C4-2B (cell line): ENCODE results near the gene TICRR.

Source experiments
- H3K27ac ChIP-seq: fragments of 450-650 bp; 2 replicates; pipeline ENCODE4 v1.5.1; 2017
- ZFX ChIP-seq: fragments of 450-650 bp; IDR thresholded peaks from 2 replicates; pipeline ENCODE4 v1.6.1; 2017
- TF ChIP-seq, protein P1 (sequence below): fragments of 450-650 bp; conservative IDR thresholded peaks from 2 replicates; pipeline ENCODE4 v1.5.1; 2017; ENCODE audit warnings: mild to moderate bottlenecking

Gene TICRR

DNA sequence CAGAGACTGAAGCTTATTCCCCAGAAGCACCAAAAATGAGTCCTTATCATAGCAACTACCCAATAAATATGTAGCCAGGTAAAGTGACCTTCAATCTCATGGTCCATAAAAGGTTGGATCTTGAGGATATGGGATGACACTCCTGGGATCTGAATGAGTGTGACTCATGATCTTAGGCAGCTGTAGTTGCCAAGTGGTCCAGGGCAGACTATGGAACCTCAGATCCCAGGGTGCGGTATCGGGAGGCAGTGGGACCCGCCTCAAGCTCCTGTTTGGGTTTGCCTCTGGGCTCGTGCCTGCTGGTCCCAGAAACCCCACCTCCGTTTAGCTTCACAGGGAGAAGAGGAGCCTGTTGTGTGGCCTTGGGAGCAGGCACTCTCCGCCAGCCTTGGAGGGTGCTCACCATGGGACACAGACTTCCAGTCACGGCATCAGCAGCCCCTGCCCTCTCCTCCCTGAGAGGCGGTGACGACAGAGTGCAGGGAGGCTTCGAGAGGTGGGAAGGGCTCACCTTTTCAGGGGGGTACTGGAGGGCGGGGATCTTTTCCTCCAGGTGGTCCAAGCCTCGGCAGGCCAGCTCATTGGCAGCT lies 95.8 kb downstream of the TICRR start:
- TF ChIP-seq, protein P1, sequence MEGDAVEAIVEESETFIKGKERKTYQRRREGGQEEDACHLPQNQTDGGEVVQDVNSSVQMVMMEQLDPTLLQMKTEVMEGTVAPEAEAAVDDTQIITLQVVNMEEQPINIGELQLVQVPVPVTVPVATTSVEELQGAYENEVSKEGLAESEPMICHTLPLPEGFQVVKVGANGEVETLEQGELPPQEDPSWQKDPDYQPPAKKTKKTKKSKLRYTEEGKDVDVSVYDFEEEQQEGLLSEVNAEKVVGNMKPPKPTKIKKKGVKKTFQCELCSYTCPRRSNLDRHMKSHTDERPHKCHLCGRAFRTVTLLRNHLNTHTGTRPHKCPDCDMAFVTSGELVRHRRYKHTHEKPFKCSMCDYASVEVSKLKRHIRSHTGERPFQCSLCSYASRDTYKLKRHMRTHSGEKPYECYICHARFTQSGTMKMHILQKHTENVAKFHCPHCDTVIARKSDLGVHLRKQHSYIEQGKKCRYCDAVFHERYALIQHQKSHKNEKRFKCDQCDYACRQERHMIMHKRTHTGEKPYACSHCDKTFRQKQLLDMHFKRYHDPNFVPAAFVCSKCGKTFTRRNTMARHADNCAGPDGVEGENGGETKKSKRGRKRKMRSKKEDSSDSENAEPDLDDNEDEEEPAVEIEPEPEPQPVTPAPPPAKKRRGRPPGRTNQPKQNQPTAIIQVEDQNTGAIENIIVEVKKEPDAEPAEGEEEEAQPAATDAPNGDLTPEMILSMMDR, result no peak
- TF ChIP-seq ZFX, result no peak
- no peak overlapping the region for H3K27ac ChIP-seq

DNA sequence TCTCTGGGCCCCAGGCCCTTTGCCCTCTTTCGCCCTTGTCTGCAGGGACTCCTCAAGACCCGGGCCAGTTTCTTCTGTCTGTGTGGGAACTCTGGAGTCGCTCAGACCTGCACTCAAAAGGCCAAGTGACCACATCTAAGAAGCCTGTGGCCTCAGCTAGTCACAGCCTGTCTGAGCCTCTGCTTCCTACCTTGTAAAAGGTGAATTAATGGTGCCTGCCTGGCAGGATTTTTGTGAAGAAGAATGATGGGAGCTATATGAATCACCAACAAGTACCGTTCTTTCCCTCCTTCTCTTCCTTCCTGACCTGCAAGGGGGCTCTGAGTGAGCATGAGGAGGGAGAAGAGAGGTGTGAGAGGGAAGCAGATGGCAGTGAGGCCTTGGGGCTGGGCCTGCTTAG lies 96.4 kb downstream of the TICRR start:
- TF ChIP-seq ZFX, result no peak
- TF ChIP-seq, protein P1, result no peak
- no peak overlapping the region for H3K27ac ChIP-seq

DNA sequence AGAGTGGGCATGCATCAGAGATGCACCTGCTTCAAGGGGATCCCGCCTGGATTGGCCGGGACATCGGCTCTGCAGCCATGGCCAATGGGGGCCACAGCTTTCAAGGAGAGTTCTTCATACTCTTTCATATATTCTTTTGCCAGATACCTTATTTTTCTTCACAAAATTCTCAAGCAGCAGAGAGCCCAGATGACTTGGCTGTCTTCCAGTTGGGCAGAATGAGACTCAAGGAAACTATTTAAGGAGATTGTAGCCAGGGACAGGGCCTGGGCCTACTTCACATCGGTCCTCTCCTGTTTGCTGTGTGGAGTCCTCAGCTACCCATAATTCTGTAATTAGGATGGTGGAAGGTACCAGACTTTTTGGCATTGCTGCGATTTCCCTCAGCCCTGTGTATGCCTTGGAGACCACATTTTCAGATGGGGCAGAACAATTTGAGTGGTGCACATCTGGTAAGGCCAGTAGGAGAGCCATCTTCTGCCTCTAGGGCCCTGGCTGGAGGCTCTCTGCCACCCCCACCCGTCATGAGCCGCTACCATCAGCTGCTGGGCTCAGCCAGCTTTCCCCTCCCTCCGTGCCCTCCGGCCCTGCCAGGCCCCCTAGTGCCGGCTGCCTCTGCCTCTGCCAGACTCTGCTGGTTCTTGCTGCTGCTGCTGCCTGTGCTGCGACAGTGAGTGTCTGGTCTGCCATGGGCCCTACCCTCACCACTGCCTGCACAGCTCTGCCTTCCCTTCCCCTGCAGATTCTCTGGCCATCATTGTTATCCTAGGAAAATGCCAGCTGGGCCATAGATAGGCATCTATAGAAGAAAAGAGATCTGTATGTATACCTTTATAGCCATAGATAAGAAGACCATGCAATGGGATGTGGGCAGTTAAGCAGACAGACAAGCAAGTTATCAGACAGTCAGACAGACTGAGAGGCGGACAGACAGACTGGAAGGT lies 97.2 kb downstream of the TICRR start:
- TF ChIP-seq, protein P1, result no peak
- TF ChIP-seq ZFX, result no peak

DNA sequence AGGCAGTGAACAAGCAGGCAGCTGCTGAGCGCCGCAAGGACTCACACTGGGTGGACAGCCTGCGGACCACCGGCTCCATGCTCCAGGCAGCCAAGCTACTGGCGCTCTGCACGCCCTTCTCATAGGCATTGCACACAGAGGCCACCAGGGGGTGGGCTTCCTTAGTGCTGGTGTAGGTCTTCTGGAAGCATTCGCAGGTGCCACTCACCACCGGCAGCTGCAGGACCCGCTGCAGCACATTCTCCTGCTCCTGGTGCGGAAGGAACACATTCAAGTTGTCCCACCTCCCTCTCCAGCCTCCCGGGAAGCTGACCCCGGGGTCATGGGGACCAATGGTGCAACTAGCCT lies 97.9 kb downstream of the TICRR start:
- no peak for TF ChIP-seq ZFX
- TF ChIP-seq, protein P1, result peak; percentile 59

More for the DNA sequence above, 97.2 kb downstream of the TICRR start:
- no peak overlapping the region for H3K27ac ChIP-seq

DNA sequence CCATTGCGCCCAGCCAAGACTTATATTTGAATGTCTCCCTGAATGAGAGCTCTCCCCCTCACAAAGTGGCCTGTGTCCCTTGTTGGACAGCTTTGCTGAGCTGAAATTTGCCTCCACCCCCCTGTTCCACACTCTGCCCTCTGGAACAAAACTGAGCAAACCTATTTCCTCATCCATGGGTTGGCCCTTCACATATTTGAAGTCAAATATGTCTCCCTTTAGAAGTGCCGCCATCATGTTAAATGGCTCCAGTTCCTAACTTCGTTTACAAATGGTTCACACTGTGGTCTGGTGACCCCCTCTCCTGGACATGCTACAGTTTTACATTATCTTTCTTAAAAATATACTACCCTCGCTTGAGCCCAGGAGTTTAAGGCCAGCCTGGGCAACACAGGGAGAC lies 99.3 kb downstream of the TICRR start:
- H3K27ac ChIP-seq, result no peak overlapping the region
- TF ChIP-seq ZFX, result no peak
- TF ChIP-seq, protein P1, result no peak

More for the DNA sequence above, 97.9 kb downstream of the TICRR start:
- no peak overlapping the region for H3K27ac ChIP-seq

DNA sequence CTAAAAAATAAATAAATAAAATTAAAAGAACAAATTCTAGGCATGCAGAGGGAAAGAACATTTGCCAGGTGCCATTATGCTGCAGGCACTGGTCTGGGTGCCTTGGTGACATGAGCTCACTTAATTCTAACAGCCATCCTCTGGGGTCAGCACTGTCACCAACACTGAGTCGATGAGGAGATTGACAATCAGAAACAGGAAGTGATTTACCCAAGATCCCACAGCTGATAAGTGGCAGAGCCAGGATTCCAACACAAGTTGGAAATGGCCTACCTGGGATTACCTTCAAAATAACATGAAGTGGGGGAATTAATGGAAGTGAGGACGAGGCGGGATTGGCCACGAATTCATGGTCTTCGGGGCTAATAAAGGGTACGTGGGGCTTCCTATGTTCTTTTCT lies 100.3 kb downstream of the TICRR start:
- H3K27ac ChIP-seq, result no peak overlapping the region
- TF ChIP-seq, protein P1, result no peak
- no peak for TF ChIP-seq ZFX

DNA sequence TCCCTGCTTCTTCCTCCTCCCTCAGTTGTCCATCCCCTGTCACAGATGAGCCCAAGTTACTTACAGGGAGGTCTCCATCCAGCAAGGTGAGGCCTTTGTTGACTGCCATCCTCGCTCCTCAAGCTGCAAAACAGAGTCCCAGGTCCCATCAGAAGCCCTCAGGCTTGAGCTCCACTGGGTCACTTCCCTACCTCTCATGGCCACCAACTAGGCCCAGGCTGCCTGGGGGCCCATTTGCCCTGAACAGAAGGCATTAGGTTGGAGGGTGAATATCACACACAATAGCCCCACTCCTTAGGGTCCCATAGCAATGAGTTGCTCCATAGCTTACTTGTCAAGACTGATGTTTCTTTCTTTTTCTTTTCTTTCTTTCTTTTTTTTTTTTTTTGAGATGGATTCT lies 102.1 kb downstream of the TICRR start:
- no peak overlapping the region for H3K27ac ChIP-seq
- TF ChIP-seq ZFX, result no peak
- TF ChIP-seq, protein P1, result no peak
